Upper lobe of left lung (tissue), 6 donors: ENCODE results near the gene GASK1A. TPM values are rescaled to one million over a fixed set of nuclear protein-coding genes. Genes with fewer than 3 reads are reported as not detected.
A peak's percentile ranks its signal among the peaks of the same experiment; 100 is the strongest.

Experiments
- ATAC-seq, 2 donors: fragments of 200-7000 bp; cut with Tn5 transposase; one replicate each; pipeline ENCODE4 v1.9.1; 2022; ENCODE audit warnings: mild to moderate bottlenecking in 2 of 2, moderate library complexity in 2 of 2; ENCODE audit not compliant: low FRiP score in 2 of 2
- DNase-seq, 2 donors: peaks; one replicate each; pipeline ENCODE4 v3.0.0-alpha.2; 2019 to 2020
- H3K27ac ChIP-seq, 4 donors: fragments of 200-600 bp; sonication (generic); one replicate each; pipeline ENCODE4 v1.5.1; 2016 to 2019
- H3K27me3 ChIP-seq, 4 donors: fragments of 200-600 bp; sonication (generic); one replicate each; pipeline ENCODE4 v1.5.1; 2017 to 2019
- H3K36me3 ChIP-seq, 4 donors: fragments of 200-600 bp; sonication (generic); one replicate each; pipeline ENCODE4 v1.5.1; 2016 to 2019
- H3K4me1 ChIP-seq, 4 donors: fragments of 200-600 bp; sonication (generic); one replicate each; pipeline ENCODE4 v1.5.1; 2018 to 2019
- H3K4me3 ChIP-seq, 4 donors: fragments of 200-600 bp; sonication (generic); one replicate each; pipeline ENCODE4 v1.5.1; 2017 to 2019; ENCODE audit warnings: mild to moderate bottlenecking in 2 of 4, moderate library complexity in 1 of 4
- H3K9me3 ChIP-seq, 4 donors: fragments of 200-600 bp; sonication (generic); one replicate each; pipeline ENCODE4 v1.5.1; 2018 to 2019
- EP300 ChIP-seq, 4 donors: sonication (generic); formaldehyde crosslinking; IDR thresholded peaks; one replicate each; pipeline ENCODE4 v1.5.1; 2017; ENCODE audit warnings: antibody characterized with exemption in 4 of 4, control low read depth in 2 of 4
- POLR2A ChIP-seq, 4 donors: fragments of 450-650 bp; IDR thresholded peaks; one replicate each; pipeline ENCODE4 v1.5.1; 2016 to 2017; ENCODE audit warnings: antibody characterized with exemption in 4 of 4, mild to moderate bottlenecking in 2 of 4
- POLR2AphosphoS5 ChIP-seq, 2 donors: sonication (generic); formaldehyde crosslinking; IDR thresholded peaks; one replicate each; pipeline ENCODE4 v1.5.1; 2017; ENCODE audit warnings: antibody characterized with exemption in 2 of 2
- WGBS, 2 donors: methylation state at CpG; one replicate each; pipeline ENCODE4 v1.1.5; 2017 to 2018; 5-methylcytosine and 5-hydroxymethylcytosine counted together
- total RNA-seq, 6 donors: library from RNA; depleted of rRNA in 4 of 6; stranded (reverse); fragments of >200 nt in 4 of 6; gene quantifications; one replicate each; pipeline versions ENCODE4 v1.1.0 to v1.2.1, GENCODE V29; 2016 to 2021
- TF ChIP-seq, protein P1 (sequence below), 6 experiments: fragments of 450-650 bp in 4 of 6; fragments of 200-600 bp in 2 of 6; sonication (generic) in 2 of 6; IDR thresholded peaks; one replicate each; pipeline ENCODE4 v1.5.1; 2016 to 2019; ENCODE audit warnings: antibody characterized with exemption in 6 of 6
- donor health status: DM: no; HTN: no; CAD: no; lungs with moderate emphysema.
- donor health status: DM: no; HTN: yes; CAD: no; lungs with severe emphysema.

The GASK1A gene
- total RNA-seq, 6 donors from 2014 or later, result 2.5 to 9.4 (median 7.7) TPM

DNA sequence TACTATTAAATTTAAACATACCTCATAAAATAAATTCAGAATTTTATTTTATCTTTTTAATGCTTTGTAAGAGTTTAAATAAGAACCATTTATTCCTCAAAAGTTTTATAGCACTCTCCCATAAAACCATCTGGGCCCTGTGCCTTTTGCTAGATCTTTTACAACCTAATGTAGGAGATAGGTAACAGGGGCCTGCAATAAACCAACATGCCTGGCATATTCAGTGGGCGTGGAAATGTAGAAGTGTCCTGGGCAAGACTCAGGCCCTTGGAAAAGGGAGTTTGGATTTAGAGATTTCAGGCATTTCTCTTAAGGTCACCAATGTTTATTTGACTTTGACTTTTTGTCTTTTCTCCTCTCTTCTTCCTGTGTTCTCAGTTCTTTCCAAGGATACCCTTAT is 80.3 kb downstream of the GASK1A start:
- DNase-seq, result no peak

DNA sequence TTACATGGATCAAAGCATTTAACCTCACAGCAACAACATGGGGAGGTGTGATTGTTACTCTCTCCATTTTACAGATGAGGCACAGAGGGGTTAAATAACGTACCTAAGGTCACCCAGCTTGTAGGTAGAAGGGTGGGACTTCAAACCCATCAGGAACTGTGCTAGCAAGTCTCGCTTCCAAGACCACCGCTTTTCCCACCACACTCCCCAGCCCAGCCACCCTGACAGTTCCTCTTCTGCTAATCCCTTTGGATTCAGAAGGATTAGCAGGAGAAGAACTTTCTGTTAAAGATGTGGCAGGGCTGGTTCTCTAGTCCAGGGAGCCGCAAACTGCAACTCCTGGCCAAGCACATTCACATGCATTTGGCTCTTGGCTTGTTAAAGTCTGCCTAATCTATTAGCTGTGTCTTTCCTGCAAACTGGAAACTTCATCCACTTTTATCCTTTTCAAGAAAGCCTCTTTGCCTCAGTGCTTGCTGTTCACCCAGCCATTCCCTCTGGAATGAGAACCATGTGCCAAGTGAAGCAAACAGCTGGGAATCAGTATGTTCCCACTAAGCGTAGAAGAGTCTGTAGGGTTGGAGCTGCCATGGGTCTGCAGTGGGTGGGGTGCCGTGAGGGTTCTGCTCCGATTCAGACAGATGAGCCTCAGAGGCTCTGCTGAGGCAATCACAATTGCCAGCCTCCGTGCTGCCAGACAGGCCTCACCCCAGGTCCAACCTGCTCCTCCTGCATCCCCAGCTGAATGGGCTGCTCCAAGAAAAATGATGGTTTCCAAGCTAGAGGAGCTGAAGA is 82.2 kb downstream of the GASK1A start:
- H3K27me3 ChIP-seq, result no peaks in the 10 kb centered on the region
- no peak overlapping the region for H3K4me3 ChIP-seq
- TF ChIP-seq POLR2A (IDR thresholded peaks at IDR 0.05), result no peak
- TF ChIP-seq, protein P1, sequence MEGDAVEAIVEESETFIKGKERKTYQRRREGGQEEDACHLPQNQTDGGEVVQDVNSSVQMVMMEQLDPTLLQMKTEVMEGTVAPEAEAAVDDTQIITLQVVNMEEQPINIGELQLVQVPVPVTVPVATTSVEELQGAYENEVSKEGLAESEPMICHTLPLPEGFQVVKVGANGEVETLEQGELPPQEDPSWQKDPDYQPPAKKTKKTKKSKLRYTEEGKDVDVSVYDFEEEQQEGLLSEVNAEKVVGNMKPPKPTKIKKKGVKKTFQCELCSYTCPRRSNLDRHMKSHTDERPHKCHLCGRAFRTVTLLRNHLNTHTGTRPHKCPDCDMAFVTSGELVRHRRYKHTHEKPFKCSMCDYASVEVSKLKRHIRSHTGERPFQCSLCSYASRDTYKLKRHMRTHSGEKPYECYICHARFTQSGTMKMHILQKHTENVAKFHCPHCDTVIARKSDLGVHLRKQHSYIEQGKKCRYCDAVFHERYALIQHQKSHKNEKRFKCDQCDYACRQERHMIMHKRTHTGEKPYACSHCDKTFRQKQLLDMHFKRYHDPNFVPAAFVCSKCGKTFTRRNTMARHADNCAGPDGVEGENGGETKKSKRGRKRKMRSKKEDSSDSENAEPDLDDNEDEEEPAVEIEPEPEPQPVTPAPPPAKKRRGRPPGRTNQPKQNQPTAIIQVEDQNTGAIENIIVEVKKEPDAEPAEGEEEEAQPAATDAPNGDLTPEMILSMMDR (IDR thresholded peaks at IDR 0.05), result no peak
- no peak for TF ChIP-seq EP300 (IDR thresholded peaks at IDR 0.05)
- TF ChIP-seq POLR2AphosphoS5 (IDR thresholded peaks at IDR 0.05), result no peak
- WGBS, 2 donors, result 86 to 91% methylated on average over 8 of the region's 8 CpGs
- H3K9me3 ChIP-seq, result no peaks in the 10 kb centered on the region
- no peak overlapping the region for H3K27ac ChIP-seq
- DNase-seq (no peak), ATAC-seq (peak in 1 of 2 donors; percentile 53)
- H3K4me1 ChIP-seq, result no peaks in the 10 kb centered on the region
- no peaks in the 10 kb centered on the region for H3K36me3 ChIP-seq

More for the DNA sequence above, 80.3 kb downstream of the GASK1A start:
- no peak overlapping the region for H3K4me3 ChIP-seq
- TF ChIP-seq EP300 (IDR thresholded peaks at IDR 0.05) (no peak), POLR2A (IDR thresholded peaks at IDR 0.05) (no peak)
- TF ChIP-seq, protein P1 (IDR thresholded peaks at IDR 0.05), result no peak
- no peak overlapping the region for H3K27ac ChIP-seq
- ATAC-seq, result no peak
- no peaks in the 10 kb centered on the region for H3K4me1 ChIP-seq
- no peaks in the 10 kb centered on the region for H3K27me3 ChIP-seq
- WGBS, 2 donors, result 93 to 96% methylated on average over 1 of the region's 1 CpG
- no peaks in the 10 kb centered on the region for H3K36me3 ChIP-seq
- no peaks in the 10 kb centered on the region for H3K9me3 ChIP-seq

DNA sequence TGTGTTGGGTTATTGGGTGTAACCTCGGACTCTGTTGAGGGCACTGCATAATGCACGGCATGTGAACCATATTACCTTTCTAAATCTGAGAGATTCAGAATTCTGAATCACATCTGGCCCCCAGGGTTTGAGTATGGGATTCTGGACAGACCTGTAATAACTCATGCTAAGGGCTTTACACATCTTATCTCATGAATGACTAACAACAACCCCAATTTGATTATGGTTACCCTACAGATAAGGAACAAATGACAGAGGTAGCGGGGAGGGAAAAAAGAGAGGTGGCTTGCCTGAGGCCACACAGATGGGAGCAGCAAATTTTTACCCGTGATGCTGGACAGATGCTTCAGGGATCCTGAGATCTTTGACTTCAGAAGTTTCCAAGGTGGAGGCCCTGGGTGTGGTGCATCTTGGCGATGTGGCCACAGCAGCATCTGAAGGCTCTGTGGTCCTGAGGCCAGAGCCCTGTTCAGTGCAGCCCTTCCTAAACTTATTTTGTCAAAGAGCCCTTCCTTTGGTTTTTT is 83.0 kb downstream of the GASK1A start:
- Histone ChIP-seq H3K4me3 (no peak overlapping the region), H3K9me3 (no peaks in the 10 kb centered on the region), H3K36me3 (no peaks in the 10 kb centered on the region), H3K4me1 (no peaks in the 10 kb centered on the region), H3K27ac (no peak overlapping the region), H3K27me3 (no peaks in the 10 kb centered on the region)
- no peak for DNase-seq
- WGBS, 2 donors, result 89 to 93% methylated on average over 5 of the region's 5 CpGs
- peak in 1 of 2 donors; percentile 22 for ATAC-seq
- no peak for TF ChIP-seq POLR2AphosphoS5 (IDR thresholded peaks at IDR 0.05)
- TF ChIP-seq, protein P1 (IDR thresholded peaks at IDR 0.05), result no peak
- TF ChIP-seq POLR2A (IDR thresholded peaks at IDR 0.05), result no peak
- no peak for TF ChIP-seq EP300 (IDR thresholded peaks at IDR 0.05)

DNA sequence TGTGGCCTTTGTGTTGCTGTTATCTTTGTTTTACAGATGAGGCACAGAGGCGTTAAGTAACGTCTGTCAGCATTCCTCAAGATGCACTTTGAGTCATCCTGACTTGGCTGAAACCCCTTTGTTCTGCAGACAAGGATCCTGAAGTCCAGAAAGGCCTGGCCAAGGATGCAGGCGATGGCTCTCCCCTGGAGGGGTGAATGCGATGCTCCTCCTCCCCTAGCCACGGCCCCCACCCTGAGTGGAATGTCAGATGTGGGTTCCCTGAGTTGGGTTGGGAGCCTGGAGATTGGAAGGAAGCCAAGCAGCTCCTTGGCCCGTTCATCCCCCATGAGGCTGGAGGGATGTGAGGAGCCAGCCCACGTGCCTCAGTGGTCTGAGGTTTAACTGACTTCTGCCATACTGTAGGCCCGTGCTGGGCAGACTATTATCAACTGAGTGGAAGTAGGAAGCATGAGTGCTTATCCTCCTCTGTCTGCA is 83.5 kb downstream of the GASK1A start:
- WGBS, 2 donors, result 78 to 81% methylated on average over 7 to 8 of the region's 8 CpGs
- H3K4me3 ChIP-seq, result no peak overlapping the region
- ATAC-seq (peak; percentile 26 to 88), DNase-seq (no peak)
- TF ChIP-seq POLR2AphosphoS5 (IDR thresholded peaks at IDR 0.05) (no peak), POLR2A (IDR thresholded peaks at IDR 0.05) (no peak), EP300 (IDR thresholded peaks at IDR 0.05) (no peak)
- TF ChIP-seq, protein P1 (IDR thresholded peaks at IDR 0.05), result no peak
- no peaks in the 10 kb centered on the region for H3K4me1 ChIP-seq
- no peaks in the 10 kb centered on the region for H3K27me3 ChIP-seq
- no peaks in the 10 kb centered on the region for H3K36me3 ChIP-seq
- no peaks in the 10 kb centered on the region for H3K9me3 ChIP-seq
- H3K27ac ChIP-seq, result no peak overlapping the region
